GM12891 (cell line): Measurements from ENCODE around the gene REXO4.

ENCODE experiments used
- POLR2A ChIP-seq: IDR thresholded peaks from 2 replicates; pipeline ENCODE4 v1.6.1; 2011; ENCODE audit warnings: low read depth, low read length, control low read depth
- POLR2AphosphoS5 ChIP-seq: IDR thresholded peaks from 2 replicates; pipeline ENCODE4 v1.6.1; 2011; ENCODE audit warnings: low read depth, low read length, control low read depth
- POU2F2 ChIP-seq: IDR thresholded peaks from 2 replicates; pipeline ENCODE4 v1.6.1; 2011; ENCODE audit warnings: low read depth, mild to moderate bottlenecking, control low read depth, low read length, moderate library complexity
- SPI1 ChIP-seq: IDR thresholded peaks from 2 replicates; pipeline ENCODE4 v1.6.1; 2011; ENCODE audit warnings: low read depth, low read length, control low read depth
- TAF1 ChIP-seq: IDR thresholded peaks from 2 replicates; pipeline ENCODE4 v1.6.1; 2011; ENCODE audit warnings: low read depth, low read length, control low read depth

- TF ChIP-seq POLR2A (no peak), POLR2AphosphoS5 (no peak), TAF1 (no peak), SPI1 (no peak), POU2F2 (no peak)
These were observed 9.8 kb downstream of the REXO4 start for GRCh38 chr9:133408042-133408441.
